H1 (cell line): ENCODE results near the gene P3H2. TPM values are rescaled to one million over a fixed set of nuclear protein-coding genes. Genes with fewer than 3 reads are reported as not detected.

ENCODE experiments used
- ATF2 ChIP-seq: IDR thresholded peaks from 2 replicates; pipeline ENCODE4 v1.6.1; 2012; ENCODE audit warnings: low read length, inconsistent platforms
- PHF8 ChIP-seq: fragments of 200-600 bp; sonication (generic); conservative IDR thresholded peaks from 2 replicates; pipeline ENCODE4 v1.7.1; 2012; ENCODE audit warnings: low read depth, mild to moderate bottlenecking, inconsistent platforms, low read length, moderate library complexity
- RBBP5 ChIP-seq: IDR thresholded peaks from 2 replicates; pipeline ENCODE4 v1.7.1; 2012; ENCODE audit warnings: low read depth, mild to moderate bottlenecking, inconsistent platforms, low read length, moderate library complexity, borderline replicate concordance
- SIN3A ChIP-seq, 2 experiments: IDR thresholded peaks in 1 of 2; conservative IDR thresholded peaks in 1 of 2; 2 replicates each; pipeline ENCODE4 v1.6.1; 2011 to 2012; ENCODE audit warnings: low read length in 2 of 2, improper control_type of control experiment in 1 of 2, low read depth in 1 of 2, mild to moderate bottlenecking in 1 of 2
- SRF ChIP-seq: IDR thresholded peaks from 2 replicates; pipeline ENCODE4 v1.6.1; 2011; ENCODE audit warnings: mild to moderate bottlenecking, low read depth, low read length, moderate library complexity
- polyA plus RNA-seq, 7 experiments: library from polyadenylated mRNA; depleted of rRNA in 3 of 7; stranded (reverse) in 5 of 7; unstranded in 2 of 7; fragments of >200 nt in 5 of 7; fragments of 200-250 nt in 2 of 7; gene quantifications; 1 replicate in 5 of 7; 2 replicates in 1 of 7; 4 replicates in 1 of 7; pipeline versions ENCODE4 v1.2.1 to v1.2.3, GENCODE V29; 2011 to 2013; ENCODE audit warnings: missing spikeins in 2 of 7, mixed read lengths in 2 of 7
- total RNA-seq: library from RNA; stranded (reverse); fragmentation: NEBNext Ultra II Directional; extraction: Animal tissue kit (Norgen Biotek cat#: 25700); gene quantifications from 2 replicates; pipeline ENCODE4 v1.2.1, GENCODE V29; 2021
- TF ChIP-seq, protein P1 (sequence below): IDR thresholded peaks from 2 replicates; pipeline ENCODE4 v1.6.1; 2012; ENCODE audit warnings: inconsistent platforms

P3H2 gene
- total and polyA plus RNA-seq, 2 of the 8 experiments (the other 6 are each of a cell fraction or from before 2014, with no cell fraction given), result 40.5 to 60.4 TPM

DNA sequence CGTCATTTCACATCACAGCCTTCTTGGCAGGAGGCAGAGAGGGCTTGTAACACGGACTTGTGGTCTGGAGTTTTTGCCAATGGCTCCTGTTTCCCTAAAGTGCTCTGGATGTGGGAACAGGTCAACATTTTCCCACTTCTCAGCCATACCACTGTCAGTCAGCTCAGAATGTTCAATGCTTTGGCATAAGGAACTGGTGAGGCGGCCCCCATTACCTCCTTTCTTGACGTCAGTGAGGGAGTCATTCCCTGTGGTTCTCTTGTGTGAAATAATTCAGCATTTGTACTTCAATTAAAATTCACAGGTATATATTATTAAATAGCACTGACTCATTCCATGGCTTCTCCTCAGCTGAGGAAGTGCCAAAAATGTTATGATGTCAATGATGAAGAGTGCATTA, 167.1 kb downstream of the P3H2 start (continued):
- TF ChIP-seq, protein P1, sequence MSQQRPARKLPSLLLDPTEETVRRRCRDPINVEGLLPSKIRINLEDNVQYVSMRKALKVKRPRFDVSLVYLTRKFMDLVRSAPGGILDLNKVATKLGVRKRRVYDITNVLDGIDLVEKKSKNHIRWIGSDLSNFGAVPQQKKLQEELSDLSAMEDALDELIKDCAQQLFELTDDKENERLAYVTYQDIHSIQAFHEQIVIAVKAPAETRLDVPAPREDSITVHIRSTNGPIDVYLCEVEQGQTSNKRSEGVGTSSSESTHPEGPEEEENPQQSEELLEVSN, result no peak
- TF ChIP-seq SIN3A (conservative IDR thresholded peaks at IDR 0.05 in 1 of 2, IDR thresholded peaks at IDR 0.05 in 1 of 2; ENCODE audit: low read depth in 1 of 2, low read length in 2 of 2) (no peak), PHF8 (no peak), RBBP5 (no peak), SRF (no peak), ATF2 (no peak)
- TF ChIP-seq, all 59 proteins: peak for 0
